Measurements from ENCODE around the gene ADAT3. TPM values are rescaled to one million over a fixed set of nuclear protein-coding genes. Genes with fewer than 3 reads are reported as not detected.

Gene ADAT3
- total RNA-seq, 4 donors from 2014 or later: 2.4 to 6.2 (median 3.9) TPM

DNA sequence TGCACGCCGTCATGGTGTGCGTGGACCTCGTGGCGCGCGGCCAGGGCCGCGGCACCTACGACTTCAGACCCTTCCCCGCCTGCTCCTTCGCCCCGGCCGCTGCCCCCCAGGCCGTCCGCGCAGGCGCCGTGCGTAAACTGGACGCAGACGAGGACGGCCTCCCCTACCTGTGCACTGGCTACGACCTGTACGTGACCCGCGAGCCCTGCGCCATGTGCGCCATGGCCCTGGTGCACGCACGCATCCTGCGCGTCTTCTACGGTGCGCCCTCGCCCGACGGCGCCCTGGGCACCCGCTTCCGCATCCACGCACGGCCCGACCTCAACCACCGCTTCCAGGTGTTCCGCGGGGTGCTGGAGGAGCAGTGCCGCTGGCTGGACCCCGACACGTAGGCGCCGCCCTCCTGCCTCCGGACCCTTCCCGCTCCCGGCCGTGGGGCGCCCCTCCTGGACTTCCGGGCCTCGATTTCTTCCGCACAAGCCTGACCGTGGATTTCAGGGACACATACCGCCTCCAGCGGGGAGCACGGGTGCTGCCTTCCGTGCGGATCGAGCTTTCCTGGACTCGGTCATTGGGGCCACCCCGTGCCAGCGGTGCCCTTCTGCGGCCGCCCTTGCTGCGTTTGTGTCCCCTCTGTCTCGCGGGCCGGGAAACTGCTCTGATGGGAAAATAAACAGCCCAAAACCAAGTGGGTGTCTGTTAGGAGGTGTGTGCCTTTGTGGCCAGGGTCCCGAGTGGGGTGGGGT, 7.7 kb downstream of the ADAT3 start:
- no peak for DNase-seq (ENCODE audit: low spot score)
- no peak for TF ChIP-seq CTCF (IDR thresholded peaks at IDR 0.05)
- ATAC-seq (ENCODE audit: low FRiP score): no peak

GRCh38 chr19:1913781-1914577, 8.8 kb downstream of the ADAT3 start:
- DNase-seq (ENCODE audit: low spot score): no peak
- no peak for TF ChIP-seq CTCF (IDR thresholded peaks at IDR 0.05)

GRCh38 chr19:1914826-1915341, 9.7 kb downstream of the ADAT3 start:
- no peak for TF ChIP-seq CTCF (IDR thresholded peaks at IDR 0.05)
- DNase-seq (ENCODE audit: low spot score) (no peak), ATAC-seq (ENCODE audit: low FRiP score) (no peak)

More at GRCh38 chr19:1913781-1914577, 8.8 kb downstream of the ADAT3 start:
- no peak for ATAC-seq (ENCODE audit: low FRiP score)

GRCh38 chr19:1917146-1917545, 11.9 kb downstream of the ADAT3 start:
- DNase-seq (ENCODE audit: low spot score) (no peak), ATAC-seq (ENCODE audit: low FRiP score) (no peak)
- no peak for TF ChIP-seq CTCF (IDR thresholded peaks at IDR 0.05)

DNA sequence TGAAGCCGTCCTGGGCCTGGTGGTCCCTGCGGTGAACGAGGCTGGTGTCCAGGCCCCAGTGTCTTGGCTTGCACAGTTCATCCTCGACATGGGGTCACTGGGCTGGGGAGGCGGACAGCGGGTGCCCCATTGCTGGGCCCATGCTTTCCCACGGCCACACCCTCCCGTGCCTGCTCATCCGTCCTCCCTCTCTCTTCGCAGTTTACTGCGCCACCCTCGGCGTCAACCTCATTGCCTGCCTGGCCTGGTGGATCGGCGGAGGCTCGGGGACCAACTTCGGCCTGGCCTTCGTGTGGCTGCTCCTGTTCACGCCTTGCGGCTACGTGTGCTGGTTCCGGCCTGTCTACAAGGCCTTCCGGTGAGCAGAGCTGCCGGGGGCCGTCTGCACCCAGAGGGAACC, 12.7 kb downstream of the ADAT3 start:
- TF ChIP-seq CTCF (IDR thresholded peaks at IDR 0.05): no peak
- no peak for DNase-seq (ENCODE audit: low spot score)
- ATAC-seq (ENCODE audit: low FRiP score): no peak

DNA sequence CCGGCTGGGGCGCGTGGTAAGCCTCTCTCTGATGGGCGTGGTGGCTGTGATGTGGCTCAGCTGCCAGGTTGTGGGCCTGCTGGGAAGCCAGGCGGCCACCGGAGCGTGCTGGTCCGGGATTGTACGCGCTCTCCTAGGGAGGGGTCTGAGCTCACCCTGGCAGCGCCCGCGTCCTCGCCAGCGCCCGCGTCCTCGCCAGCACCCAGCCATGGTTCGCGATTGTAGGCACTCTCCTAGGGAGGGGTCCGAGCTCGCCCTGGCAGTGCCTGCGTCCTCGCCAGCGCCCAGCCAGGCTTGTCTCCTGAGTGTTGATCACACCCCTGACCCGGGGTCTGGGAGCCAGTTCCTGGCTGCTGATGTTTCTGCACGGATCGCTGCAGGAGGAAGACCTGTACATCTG, 13.8 kb downstream of the ADAT3 start:
- TF ChIP-seq CTCF (IDR thresholded peaks at IDR 0.05): no peak
- ATAC-seq (ENCODE audit: low FRiP score) (no peak), DNase-seq (ENCODE audit: low spot score) (no peak)

Data from omental fat pad (tissue), 4 donors.